GM12878 (cell line): ENCODE measurements around the gene C10orf71. TPM values are rescaled to one million over a fixed set of nuclear protein-coding genes. Genes with fewer than 3 reads are reported as not detected.

ENCODE experiments used
- ATAC-seq: fragments of 200-7000 bp; cut with Tn5 transposase; 3 replicates; pipeline ENCODE4 v1.9.1; 2020; ENCODE audit warnings: mild to moderate bottlenecking, moderate library complexity
- BruUV-seq: library from RNA; stranded (reverse); fragments of 400-500 nt; replicated peaks from 2 replicates; lab custom pipeline; 2021; lab: Mats Ljungman, UMichigan
- CTCF ChIA-PET: fragments of 300-600 bp; sonication (Branson Sonifier 250); formaldehyde crosslinking; extraction: SDS; loops from one replicate; lab custom pipeline; 2021; ENCODE audit warnings: inconsistent platforms; lab: Yijun Ruan, JAX
- POLR2A ChIA-PET: fragments of 350-600 bp; formaldehyde crosslinking; extraction: SDS; loops from one replicate; lab custom pipeline; 2021; ENCODE audit warnings: inconsistent platforms; lab: Charles Lee
- RAD21 ChIA-PET: fragments of 300-600 bp; sonication (Branson Sonifier 250); formaldehyde crosslinking; loops from one replicate; lab custom pipeline; 2023; ENCODE audit warnings: antibody characterized with exemption; ENCODE audit not compliant: unreplicated experiment; lab: Charles Lee
- SMC1A ChIA-PET: fragments of 300-600 bp; sonication (Branson Sonifier 250); formaldehyde crosslinking; loops from one replicate; lab custom pipeline; 2023; ENCODE audit not compliant: unreplicated experiment, uncharacterized antibody; lab: Charles Lee
- DNase-seq: peaks from one replicate; pipeline ENCODE4 v3.0.0-alpha.2; 2011; ENCODE audit warnings: low read depth, low spot score
- FAIRE-seq: peaks from 3 replicates; lab custom pipeline; 2011; peaks lifted over from hg19 to GRCh38; lab: Jason Lieb, UNC
- H2AFZ ChIP-seq: 2 replicates; pipeline ENCODE4 v1.6.0; 2011; ENCODE audit warnings: low read depth, low read length, control low read depth; ENCODE audit not compliant: control insufficient read depth
- H3K27ac ChIP-seq: 2 replicates; pipeline ENCODE4 v1.5.1; 2011; ENCODE audit warnings: control low read depth; ENCODE audit not compliant: control insufficient read depth, insufficient read depth
- H3K27me3 ChIP-seq, 2 experiments: replicated peaks in 1 of 2; 2 replicates each; pipeline versions ENCODE4 v1.6.0 to v1.6.1; 2011; ENCODE audit warnings: low read length in 1 of 2; ENCODE audit not compliant: control insufficient read depth in 2 of 2, insufficient read depth in 2 of 2
- H3K36me3 ChIP-seq, 2 experiments: 2 replicates each; pipeline ENCODE4 v1.5.1; 2011; ENCODE audit warnings: low read length in 1 of 2; ENCODE audit not compliant: control insufficient read depth in 2 of 2, insufficient read depth in 2 of 2
- H3K4me1 ChIP-seq: 2 replicates; pipeline ENCODE4 v1.6.1; 2011; ENCODE audit warnings: mild to moderate bottlenecking, low read length, moderate library complexity, mixed read lengths; ENCODE audit not compliant: control insufficient read depth, insufficient read depth
- H3K4me2 ChIP-seq: 2 replicates; pipeline ENCODE4 v1.6.0; 2011; ENCODE audit warnings: control low read depth; ENCODE audit not compliant: control insufficient read depth, insufficient read depth
- H3K4me3 ChIP-seq: fragments of 200-600 bp; sonication (generic); 2 replicates; pipeline ENCODE4 v1.5.1; 2016
- H3K79me2 ChIP-seq: 2 replicates; pipeline ENCODE4 v1.6.0; 2011; ENCODE audit warnings: low read length; ENCODE audit not compliant: control insufficient read depth, insufficient read depth
- H3K9ac ChIP-seq: 2 replicates; pipeline ENCODE4 v1.8.0; 2011; ENCODE audit warnings: low read length, control low read depth, mixed read lengths; ENCODE audit not compliant: control insufficient read depth, insufficient read depth
- H3K9me3 ChIP-seq: replicated peaks from 3 replicates; pipeline ENCODE4 v1.5.1; 2011; ENCODE audit warnings: mild to moderate bottlenecking, low read length; ENCODE audit not compliant: control insufficient read depth, insufficient read depth
- H4K20me1 ChIP-seq: 2 replicates; pipeline ENCODE4 v1.6.0; 2011; ENCODE audit not compliant: control insufficient read depth, insufficient read depth
- CBFB ChIP-seq: IDR thresholded peaks from 2 replicates; pipeline ENCODE4 v1.6.1; 2016; ENCODE audit warnings: antibody characterized with exemption, low read depth
- HCFC1 ChIP-seq: fragments of 150-350 bp; IDR thresholded peaks from 2 replicates; pipeline ENCODE4 v1.6.1; 2014; ENCODE audit warnings: low read length
- JUNB ChIP-seq: IDR thresholded peaks from 2 replicates; pipeline ENCODE4 v1.6.1; 2016; ENCODE audit warnings: antibody characterized with exemption, mild to moderate bottlenecking
- NFYB ChIP-seq: IDR thresholded peaks from 2 replicates; pipeline ENCODE4 v1.6.1; 2011; ENCODE audit warnings: low read depth, mild to moderate bottlenecking, low read length, improper control_type of control experiment, moderate library complexity; ENCODE audit not compliant: insufficient read depth
- NR2C1 ChIP-seq: fragments of 450-650 bp; IDR thresholded peaks from 2 replicates; pipeline ENCODE4 v1.6.1; 2017; ENCODE audit warnings: antibody characterized with exemption, mild to moderate bottlenecking, moderate library complexity
- PML ChIP-seq: IDR thresholded peaks from 2 replicates; pipeline ENCODE4 v1.6.1; 2012; ENCODE audit warnings: low read length, inconsistent platforms
- RFX5 ChIP-seq: IDR thresholded peaks from 2 replicates; pipeline ENCODE4 v1.6.1; 2011; ENCODE audit warnings: low read depth, low read length, improper control_type of control experiment
- SIX5 ChIP-seq: IDR thresholded peaks from 2 replicates; pipeline ENCODE4 v1.6.1; 2011; ENCODE audit warnings: mild to moderate bottlenecking, low read depth, low read length, moderate library complexity; ENCODE audit not compliant: severe bottlenecking
- SMAD5 ChIP-seq: IDR thresholded peaks from 2 replicates; pipeline ENCODE4 v1.6.1; 2016; ENCODE audit warnings: antibody characterized with exemption, low read depth
- TCF12 ChIP-seq: IDR thresholded peaks from 2 replicates; pipeline ENCODE4 v1.6.1; 2011; ENCODE audit warnings: low read depth, mild to moderate bottlenecking, low read length
- WGBS: methylation state at CpG from one replicate; pipeline ENCODE4 v1.1.6; 2016; ENCODE audit warnings: low lambda C conversion rate; ENCODE audit not compliant: insufficient replicate concordance, insufficient coverage; ENCODE audit errors: missing lambda C conversion rate; 5-methylcytosine and 5-hydroxymethylcytosine counted together
- in situ Hi-C: fragments of 300-500 bp; cut with MboI; formaldehyde crosslinking; loops from 9 replicates; pipeline ENCODE4 v1.14.3; 2018; ENCODE audit warnings: mixed read lengths
- intact Hi-C: fragments of 100-400 bp; cut with micrococcal nuclease; formaldehyde crosslinking; loops from one replicate; pipeline ENCODE4 v1.14.2; 2022; ENCODE audit not compliant: unreplicated experiment
- polyA plus RNA-seq, 11 experiments: library from polyadenylated mRNA; depleted of rRNA in 4 of 11; unstranded in 6 of 11; stranded (reverse) in 5 of 11; fragments of >200 nt; fragmentation: Nextera tagmentation in 4 of 11; fragmentation: Illumina TruSeq in 1 of 11; extraction: Ambion mirVana in 4 of 11; extraction: Trizol in 1 of 11; gene quantifications; 1 replicate in 1 of 11; 2 replicates in 10 of 11; pipeline versions ENCODE4 v1.2.1 to v1.2.3, GENCODE V29; 2011 to 2016; ENCODE audit warnings: inconsistent platforms in 2 of 11, missing spikeins in 2 of 11, low read depth in 1 of 11
- total RNA-seq, 4 experiments: library from RNA; depleted of rRNA in 3 of 4; stranded (reverse); fragments of >200 nt in 3 of 4; fragmentation: Illumina TruSeq in 1 of 4; extraction: Trizol in 1 of 4; gene quantifications; 2 replicates each; pipeline versions ENCODE4 v1.2.1 to v1.2.3, GENCODE V29; 2013 to 2021
- TF ChIP-seq, protein P1 (sequence below): IDR thresholded peaks from 2 replicates; pipeline ENCODE4 v1.6.1; 2012; ENCODE audit warnings: mild to moderate bottlenecking, low read depth, low read length
- TF ChIP-seq, protein P2 (sequence below): fragments of 450-650 bp; IDR thresholded peaks from 2 replicates; pipeline ENCODE4 v1.6.1; 2017; ENCODE audit warnings: antibody characterized with exemption, mild to moderate bottlenecking, moderate library complexity
- TF ChIP-seq, protein P3 (sequence below), 3 experiments: IDR thresholded peaks in 2 of 3; conservative IDR thresholded peaks in 1 of 3; 2 replicates each; pipeline ENCODE4 v1.5.1; 2011; ENCODE audit warnings: low read depth in 3 of 3, low read length in 3 of 3, mild to moderate bottlenecking in 3 of 3, control low read depth in 2 of 3, moderate library complexity in 2 of 3, inconsistent platforms in 1 of 3, mixed read lengths in 1 of 3; ENCODE audit not compliant: control insufficient read depth in 2 of 3, insufficient read depth in 1 of 3; ENCODE audit errors: extremely low read depth in 1 of 3
- TF ChIP-seq, protein P4 (sequence below): IDR thresholded peaks from 2 replicates; pipeline ENCODE4 v1.6.1; 2011; ENCODE audit warnings: borderline replicate concordance, low read depth, mild to moderate bottlenecking, moderate library complexity, mixed read lengths, low read length; ENCODE audit not compliant: insufficient read depth; ENCODE audit errors: extremely low read length
- TF ChIP-seq, protein P5 (sequence below): IDR thresholded peaks from 2 replicates; pipeline ENCODE4 v1.6.1; 2012; ENCODE audit warnings: low read depth, low read length, improper control_type of control experiment

The C10orf71 gene
- total and polyA plus RNA-seq, 10 of the 15 experiments (the other 5 are each of a cell fraction or from before 2014, with no cell fraction given) = not detected

DNA sequence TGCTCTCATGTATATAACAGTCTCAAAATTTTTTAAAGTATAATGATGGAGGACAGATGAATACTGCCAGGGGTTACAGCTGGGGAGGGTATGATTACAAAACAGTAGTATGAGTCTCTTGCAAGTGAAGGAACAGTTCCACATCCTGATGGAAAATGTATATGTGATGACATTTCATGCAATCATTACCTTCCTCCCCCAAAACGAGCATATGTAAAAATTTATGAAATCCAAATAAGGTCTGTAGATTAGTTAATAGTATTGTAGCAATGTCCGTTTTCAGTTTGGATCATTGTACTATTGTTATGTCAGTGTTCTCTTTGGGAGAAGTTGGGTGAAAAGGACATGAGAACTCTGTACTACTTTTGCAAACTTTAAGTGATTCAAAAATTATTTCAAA is 58.9 kb downstream of the C10orf71 start:
- intact Hi-C loops (no loop called here), in situ Hi-C loops (no loop called here)
- Histone ChIP-seq H3K4me1 (peaks cover 12% of the 10 kb centered on the region), H3K4me3 (no peak overlapping the region), H4K20me1 (no peaks in the 10 kb centered on the region), H3K27ac (no peak overlapping the region), H3K27me3 (no peaks in the 10 kb centered on the region), H3K9ac (no peak overlapping the region), H3K4me2 (no peak overlapping the region), H3K9me3 (no peaks in the 10 kb centered on the region), H3K79me2 (no peaks in the 10 kb centered on the region), H3K36me3 (no peaks in the 10 kb centered on the region), H2AFZ (no peak overlapping the region)
- ChIA-PET CTCF (no interaction called here), SMC1A (interaction anchor here (1.6 kb wide), 1 partner anchor 185 kb away, joined by 3 read pairs; no protein-coding TSS in a partner anchor), RAD21 (no interaction called here), POLR2A (no interaction called here)
- WGBS = 0% methylated on average over 2 of the region's 2 CpGs
- DNase-seq (no peak), FAIRE-seq (no peak), ATAC-seq (no peak)
- BruUV-seq = no TSS peak
- TF ChIP-seq, protein P1, sequence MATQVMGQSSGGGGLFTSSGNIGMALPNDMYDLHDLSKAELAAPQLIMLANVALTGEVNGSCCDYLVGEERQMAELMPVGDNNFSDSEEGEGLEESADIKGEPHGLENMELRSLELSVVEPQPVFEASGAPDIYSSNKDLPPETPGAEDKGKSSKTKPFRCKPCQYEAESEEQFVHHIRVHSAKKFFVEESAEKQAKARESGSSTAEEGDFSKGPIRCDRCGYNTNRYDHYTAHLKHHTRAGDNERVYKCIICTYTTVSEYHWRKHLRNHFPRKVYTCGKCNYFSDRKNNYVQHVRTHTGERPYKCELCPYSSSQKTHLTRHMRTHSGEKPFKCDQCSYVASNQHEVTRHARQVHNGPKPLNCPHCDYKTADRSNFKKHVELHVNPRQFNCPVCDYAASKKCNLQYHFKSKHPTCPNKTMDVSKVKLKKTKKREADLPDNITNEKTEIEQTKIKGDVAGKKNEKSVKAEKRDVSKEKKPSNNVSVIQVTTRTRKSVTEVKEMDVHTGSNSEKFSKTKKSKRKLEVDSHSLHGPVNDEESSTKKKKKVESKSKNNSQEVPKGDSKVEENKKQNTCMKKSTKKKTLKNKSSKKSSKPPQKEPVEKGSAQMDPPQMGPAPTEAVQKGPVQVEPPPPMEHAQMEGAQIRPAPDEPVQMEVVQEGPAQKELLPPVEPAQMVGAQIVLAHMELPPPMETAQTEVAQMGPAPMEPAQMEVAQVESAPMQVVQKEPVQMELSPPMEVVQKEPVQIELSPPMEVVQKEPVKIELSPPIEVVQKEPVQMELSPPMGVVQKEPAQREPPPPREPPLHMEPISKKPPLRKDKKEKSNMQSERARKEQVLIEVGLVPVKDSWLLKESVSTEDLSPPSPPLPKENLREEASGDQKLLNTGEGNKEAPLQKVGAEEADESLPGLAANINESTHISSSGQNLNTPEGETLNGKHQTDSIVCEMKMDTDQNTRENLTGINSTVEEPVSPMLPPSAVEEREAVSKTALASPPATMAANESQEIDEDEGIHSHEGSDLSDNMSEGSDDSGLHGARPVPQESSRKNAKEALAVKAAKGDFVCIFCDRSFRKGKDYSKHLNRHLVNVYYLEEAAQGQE = no peak
- TF ChIP-seq, protein P2, sequence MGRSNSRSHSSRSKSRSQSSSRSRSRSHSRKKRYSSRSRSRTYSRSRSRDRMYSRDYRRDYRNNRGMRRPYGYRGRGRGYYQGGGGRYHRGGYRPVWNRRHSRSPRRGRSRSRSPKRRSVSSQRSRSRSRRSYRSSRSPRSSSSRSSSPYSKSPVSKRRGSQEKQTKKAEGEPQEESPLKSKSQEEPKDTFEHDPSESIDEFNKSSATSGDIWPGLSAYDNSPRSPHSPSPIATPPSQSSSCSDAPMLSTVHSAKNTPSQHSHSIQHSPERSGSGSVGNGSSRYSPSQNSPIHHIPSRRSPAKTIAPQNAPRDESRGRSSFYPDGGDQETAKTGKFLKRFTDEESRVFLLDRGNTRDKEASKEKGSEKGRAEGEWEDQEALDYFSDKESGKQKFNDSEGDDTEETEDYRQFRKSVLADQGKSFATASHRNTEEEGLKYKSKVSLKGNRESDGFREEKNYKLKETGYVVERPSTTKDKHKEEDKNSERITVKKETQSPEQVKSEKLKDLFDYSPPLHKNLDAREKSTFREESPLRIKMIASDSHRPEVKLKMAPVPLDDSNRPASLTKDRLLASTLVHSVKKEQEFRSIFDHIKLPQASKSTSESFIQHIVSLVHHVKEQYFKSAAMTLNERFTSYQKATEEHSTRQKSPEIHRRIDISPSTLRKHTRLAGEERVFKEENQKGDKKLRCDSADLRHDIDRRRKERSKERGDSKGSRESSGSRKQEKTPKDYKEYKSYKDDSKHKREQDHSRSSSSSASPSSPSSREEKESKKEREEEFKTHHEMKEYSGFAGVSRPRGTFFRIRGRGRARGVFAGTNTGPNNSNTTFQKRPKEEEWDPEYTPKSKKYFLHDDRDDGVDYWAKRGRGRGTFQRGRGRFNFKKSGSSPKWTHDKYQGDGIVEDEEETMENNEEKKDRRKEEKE = no peak
- TF ChIP-seq RFX5 (no peak), NFYB (no peak), PML (no peak), TCF12 (no peak), CBFB (no peak), JUNB (no peak), SIX5 (no peak), HCFC1 (no peak), SMAD5 (no peak), NR2C1 (no peak)
- TF ChIP-seq, protein P3, sequence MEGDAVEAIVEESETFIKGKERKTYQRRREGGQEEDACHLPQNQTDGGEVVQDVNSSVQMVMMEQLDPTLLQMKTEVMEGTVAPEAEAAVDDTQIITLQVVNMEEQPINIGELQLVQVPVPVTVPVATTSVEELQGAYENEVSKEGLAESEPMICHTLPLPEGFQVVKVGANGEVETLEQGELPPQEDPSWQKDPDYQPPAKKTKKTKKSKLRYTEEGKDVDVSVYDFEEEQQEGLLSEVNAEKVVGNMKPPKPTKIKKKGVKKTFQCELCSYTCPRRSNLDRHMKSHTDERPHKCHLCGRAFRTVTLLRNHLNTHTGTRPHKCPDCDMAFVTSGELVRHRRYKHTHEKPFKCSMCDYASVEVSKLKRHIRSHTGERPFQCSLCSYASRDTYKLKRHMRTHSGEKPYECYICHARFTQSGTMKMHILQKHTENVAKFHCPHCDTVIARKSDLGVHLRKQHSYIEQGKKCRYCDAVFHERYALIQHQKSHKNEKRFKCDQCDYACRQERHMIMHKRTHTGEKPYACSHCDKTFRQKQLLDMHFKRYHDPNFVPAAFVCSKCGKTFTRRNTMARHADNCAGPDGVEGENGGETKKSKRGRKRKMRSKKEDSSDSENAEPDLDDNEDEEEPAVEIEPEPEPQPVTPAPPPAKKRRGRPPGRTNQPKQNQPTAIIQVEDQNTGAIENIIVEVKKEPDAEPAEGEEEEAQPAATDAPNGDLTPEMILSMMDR (IDR thresholded peaks at IDR 0.05 in 2 of 3, conservative IDR thresholded peaks at IDR 0.05 in 1 of 3; ENCODE audit: control insufficient read depth in 2 of 3, extremely low read depth in 1 of 3, insufficient read depth in 1 of 3, low read depth in 3 of 3, low read length in 3 of 3) = no peak
- TF ChIP-seq, protein P4, sequence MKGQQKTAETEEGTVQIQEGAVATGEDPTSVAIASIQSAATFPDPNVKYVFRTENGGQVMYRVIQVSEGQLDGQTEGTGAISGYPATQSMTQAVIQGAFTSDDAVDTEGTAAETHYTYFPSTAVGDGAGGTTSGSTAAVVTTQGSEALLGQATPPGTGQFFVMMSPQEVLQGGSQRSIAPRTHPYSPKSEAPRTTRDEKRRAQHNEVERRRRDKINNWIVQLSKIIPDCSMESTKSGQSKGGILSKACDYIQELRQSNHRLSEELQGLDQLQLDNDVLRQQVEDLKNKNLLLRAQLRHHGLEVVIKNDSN = no peak
- TF ChIP-seq, protein P5, sequence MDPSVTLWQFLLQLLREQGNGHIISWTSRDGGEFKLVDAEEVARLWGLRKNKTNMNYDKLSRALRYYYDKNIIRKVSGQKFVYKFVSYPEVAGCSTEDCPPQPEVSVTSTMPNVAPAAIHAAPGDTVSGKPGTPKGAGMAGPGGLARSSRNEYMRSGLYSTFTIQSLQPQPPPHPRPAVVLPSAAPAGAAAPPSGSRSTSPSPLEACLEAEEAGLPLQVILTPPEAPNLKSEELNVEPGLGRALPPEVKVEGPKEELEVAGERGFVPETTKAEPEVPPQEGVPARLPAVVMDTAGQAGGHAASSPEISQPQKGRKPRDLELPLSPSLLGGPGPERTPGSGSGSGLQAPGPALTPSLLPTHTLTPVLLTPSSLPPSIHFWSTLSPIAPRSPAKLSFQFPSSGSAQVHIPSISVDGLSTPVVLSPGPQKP = no peak
